NB4 (cell line): ENCODE measurements around the gene DOCK9.

ENCODE experiments used
- DNase-seq: peaks from one replicate; pipeline ENCODE4 v3.0.0; 2010; ENCODE audit warnings: low read depth
- H3K4me3 ChIP-seq: one replicate; pipeline ENCODE4 v1.5.1; 2011; ENCODE audit warnings: mild to moderate bottlenecking, low read depth, low read length, moderate library complexity
- CTCF ChIP-seq: IDR thresholded peaks from one replicate; pipeline ENCODE4 v1.5.1; 2012; ENCODE audit warnings: low read depth, low read length
- MAX ChIP-seq: IDR thresholded peaks from 2 replicates; pipeline ENCODE4 v1.6.1; 2011; ENCODE audit warnings: low read depth, low read length
- MYC ChIP-seq: IDR thresholded peaks from 2 replicates; pipeline ENCODE4 v1.6.1; 2011; ENCODE audit warnings: low read depth, low read length
- POLR2A ChIP-seq: IDR thresholded peaks from 2 replicates; pipeline ENCODE4 v1.6.1; 2011; ENCODE audit warnings: mild to moderate bottlenecking; ENCODE audit not compliant: insufficient read length; ENCODE audit errors: extremely low read depth

DOCK9 gene

GRCh38 chr13:98768522-98768921, 209.3 kb downstream of the DOCK9 start:
- peak; percentile 36 for DNase-seq
- TF ChIP-seq CTCF: no peak
- no peak for TF ChIP-seq MAX
- TF ChIP-seq POLR2A: no peak
- no peak for TF ChIP-seq MYC
- H3K4me3 ChIP-seq: no peak overlapping the region

- no peak overlapping the region for H3K4me3 ChIP-seq
- no peak for DNase-seq
- TF ChIP-seq MYC (no peak), MAX (no peak), CTCF (no peak), POLR2A (no peak)
Observed at GRCh38 chr13:98766697-98767096, 211.2 kb downstream of the DOCK9 start.

- TF ChIP-seq MYC (no peak), POLR2A (no peak), CTCF (no peak), MAX (no peak)
- no peak overlapping the region for H3K4me3 ChIP-seq
- DNase-seq: no peak
Observed at GRCh38 chr13:98765996-98766519, 211.8 kb downstream of the DOCK9 start.

GRCh38 chr13:98761986-98762616, 215.8 kb downstream of the DOCK9 start:
- no peak for DNase-seq
- H3K4me3 ChIP-seq: peak overlapping the region; percentile 35
- no peak for TF ChIP-seq MYC
- no peak for TF ChIP-seq POLR2A
- no peak for TF ChIP-seq CTCF
- no peak for TF ChIP-seq MAX

GRCh38 chr13:98761126-98761985, 216.5 kb downstream of the DOCK9 start:
- H3K4me3 ChIP-seq: peak overlapping the region; percentile 35
- TF ChIP-seq POLR2A: no peak
- peak; percentile 71 for DNase-seq

- TF ChIP-seq MAX (no peak), POLR2A (no peak), CTCF (no peak), MYC (no peak)
- DNase-seq: no peak
- no peak overlapping the region for H3K4me3 ChIP-seq
Observed at GRCh38 chr13:98755729-98756128, 222.1 kb downstream of the DOCK9 start.
